ENCODE results near the gene MAP7D1. TPM values are rescaled to one million over a fixed set of nuclear protein-coding genes. Genes with fewer than 3 reads are reported as not detected.

MAP7D1 gene
- total and polyA plus RNA-seq, 2 of the 13 experiments (the other 11 are each of a cell fraction or from before 2014, with no cell fraction given), result 5.6 to 7.2 TPM

DNA sequence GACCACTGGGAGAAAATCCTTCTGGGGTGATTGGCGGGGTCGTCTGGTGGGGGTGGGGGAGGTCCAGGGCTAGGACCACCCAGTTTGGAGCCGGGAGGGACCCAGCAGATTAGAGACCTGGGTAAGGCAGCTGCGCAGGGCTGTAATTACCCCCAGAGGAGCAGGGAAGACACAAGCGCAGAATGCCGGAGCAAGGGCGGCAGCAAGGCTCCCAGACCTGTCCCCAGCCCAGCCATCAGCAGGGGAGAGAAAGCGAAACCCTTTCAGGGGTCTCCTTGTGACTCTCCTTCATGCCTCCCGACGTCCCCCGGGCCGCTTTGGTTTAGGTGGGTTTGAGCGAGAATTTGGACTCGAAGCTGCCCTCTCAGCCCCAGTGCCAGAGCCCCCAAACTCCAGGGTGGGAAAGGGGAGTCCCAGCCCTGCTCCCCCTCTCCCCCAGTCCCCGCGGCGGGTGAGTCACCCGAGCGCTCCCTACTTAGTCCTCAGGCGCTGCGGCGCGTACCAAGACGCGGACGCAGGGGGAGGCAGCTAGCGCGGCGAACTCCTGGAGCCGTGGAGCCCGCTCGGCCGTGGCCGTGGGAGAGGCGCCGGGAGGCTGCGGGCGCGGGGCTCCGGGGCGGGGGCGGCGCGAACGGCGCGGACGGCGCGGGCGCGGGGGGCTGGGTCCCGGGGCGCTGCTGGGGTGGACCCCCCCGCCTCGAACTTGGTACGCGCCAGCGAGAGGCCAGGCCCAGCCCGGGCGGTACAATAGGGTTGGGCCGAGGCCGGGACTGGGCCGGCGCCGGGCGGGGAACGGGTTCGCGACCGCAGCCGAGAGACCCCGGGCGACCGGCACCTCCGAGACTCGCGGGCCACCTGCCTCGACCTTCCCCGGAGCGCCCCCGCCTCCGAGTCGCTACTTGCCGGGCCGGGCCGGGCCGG, at the start of gene MAP7D1 (continued):
- TF ChIP-seq, protein P1, sequence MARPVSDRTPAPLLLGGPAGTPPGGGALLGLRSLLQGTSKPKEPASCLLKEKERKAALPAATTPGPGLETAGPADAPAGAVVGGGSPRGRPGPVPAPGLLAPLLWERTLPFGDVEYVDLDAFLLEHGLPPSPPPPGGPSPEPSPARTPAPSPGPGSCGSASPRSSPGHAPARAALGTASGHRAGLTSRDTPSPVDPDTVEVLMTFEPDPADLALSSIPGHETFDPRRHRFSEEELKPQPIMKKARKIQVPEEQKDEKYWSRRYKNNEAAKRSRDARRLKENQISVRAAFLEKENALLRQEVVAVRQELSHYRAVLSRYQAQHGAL (CRISPR knock-in tag; IDR thresholded peaks at IDR 0.05; ENCODE audit: not compliant biosample characterization), result no peak
- TF ChIP-seq, protein P2, sequence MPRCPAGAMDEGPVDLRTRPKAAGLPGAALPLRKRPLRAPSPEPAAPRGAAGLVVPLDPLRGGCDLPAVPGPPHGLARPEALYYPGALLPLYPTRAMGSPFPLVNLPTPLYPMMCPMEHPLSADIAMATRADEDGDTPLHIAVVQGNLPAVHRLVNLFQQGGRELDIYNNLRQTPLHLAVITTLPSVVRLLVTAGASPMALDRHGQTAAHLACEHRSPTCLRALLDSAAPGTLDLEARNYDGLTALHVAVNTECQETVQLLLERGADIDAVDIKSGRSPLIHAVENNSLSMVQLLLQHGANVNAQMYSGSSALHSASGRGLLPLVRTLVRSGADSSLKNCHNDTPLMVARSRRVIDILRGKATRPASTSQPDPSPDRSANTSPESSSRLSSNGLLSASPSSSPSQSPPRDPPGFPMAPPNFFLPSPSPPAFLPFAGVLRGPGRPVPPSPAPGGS (CRISPR knock-in tag; IDR thresholded peaks at IDR 0.05), result no peak
- 0 out of 2 replicates have a peak, but pooled peaks have one; percentile 21 for TF ChIP-seq ARNT2 (CRISPR knock-in tag; IDR thresholded peaks at IDR 0.05; ENCODE audit: low read depth)
- TF ChIP-seq, protein P3, sequence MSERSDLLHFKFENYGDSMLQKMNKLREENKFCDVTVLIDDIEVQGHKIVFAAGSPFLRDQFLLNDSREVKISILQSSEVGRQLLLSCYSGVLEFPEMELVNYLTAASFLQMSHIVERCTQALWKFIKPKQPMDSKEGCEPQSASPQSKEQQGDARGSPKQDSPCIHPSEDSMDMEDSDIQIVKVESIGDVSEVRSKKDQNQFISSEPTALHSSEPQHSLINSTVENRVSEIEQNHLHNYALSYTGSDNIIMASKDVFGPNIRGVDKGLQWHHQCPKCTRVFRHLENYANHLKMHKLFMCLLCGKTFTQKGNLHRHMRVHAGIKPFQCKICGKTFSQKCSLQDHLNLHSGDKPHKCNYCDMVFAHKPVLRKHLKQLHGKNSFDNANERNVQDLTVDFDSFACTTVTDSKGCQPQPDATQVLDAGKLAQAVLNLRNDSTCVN (CRISPR knock-in tag; IDR thresholded peaks at IDR 0.05; ENCODE audit: borderline replicate concordance), result no peak
- TF ChIP-seq SAP130 (CRISPR knock-in tag; IDR thresholded peaks at IDR 0.05; ENCODE audit: low read depth), result 0 out of 2 replicates have a peak, but pooled peaks have one; percentile 42
- no peak for TF ChIP-seq GATAD1 (CRISPR knock-in tag; IDR thresholded peaks at IDR 0.05)
- peak; percentile 89 for TF ChIP-seq JUND (CRISPR knock-in tag; IDR thresholded peaks at IDR 0.05)
- TF ChIP-seq CBFB (CRISPR knock-in tag; IDR thresholded peaks at IDR 0.05), result no peak
- TF ChIP-seq, protein P4, sequence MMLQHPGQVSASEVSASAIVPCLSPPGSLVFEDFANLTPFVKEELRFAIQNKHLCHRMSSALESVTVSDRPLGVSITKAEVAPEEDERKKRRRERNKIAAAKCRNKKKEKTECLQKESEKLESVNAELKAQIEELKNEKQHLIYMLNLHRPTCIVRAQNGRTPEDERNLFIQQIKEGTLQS (CRISPR knock-in tag; IDR thresholded peaks at IDR 0.05), result peak; percentile 84
- 0 out of 2 replicates have a peak, but pooled peaks have one; percentile 17 for TF ChIP-seq RARA (CRISPR knock-in tag; IDR thresholded peaks at IDR 0.05)
- no peak for TF ChIP-seq SUZ12 (IDR thresholded peaks at IDR 0.05; ENCODE audit: low read depth, low read length)
- TF ChIP-seq, protein P5, sequence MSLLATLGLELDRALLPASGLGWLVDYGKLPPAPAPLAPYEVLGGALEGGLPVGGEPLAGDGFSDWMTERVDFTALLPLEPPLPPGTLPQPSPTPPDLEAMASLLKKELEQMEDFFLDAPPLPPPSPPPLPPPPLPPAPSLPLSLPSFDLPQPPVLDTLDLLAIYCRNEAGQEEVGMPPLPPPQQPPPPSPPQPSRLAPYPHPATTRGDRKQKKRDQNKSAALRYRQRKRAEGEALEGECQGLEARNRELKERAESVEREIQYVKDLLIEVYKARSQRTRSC (CRISPR knock-in tag; IDR thresholded peaks at IDR 0.05; ENCODE audit: low read depth), result no peak
- TF ChIP-seq, protein P6, sequence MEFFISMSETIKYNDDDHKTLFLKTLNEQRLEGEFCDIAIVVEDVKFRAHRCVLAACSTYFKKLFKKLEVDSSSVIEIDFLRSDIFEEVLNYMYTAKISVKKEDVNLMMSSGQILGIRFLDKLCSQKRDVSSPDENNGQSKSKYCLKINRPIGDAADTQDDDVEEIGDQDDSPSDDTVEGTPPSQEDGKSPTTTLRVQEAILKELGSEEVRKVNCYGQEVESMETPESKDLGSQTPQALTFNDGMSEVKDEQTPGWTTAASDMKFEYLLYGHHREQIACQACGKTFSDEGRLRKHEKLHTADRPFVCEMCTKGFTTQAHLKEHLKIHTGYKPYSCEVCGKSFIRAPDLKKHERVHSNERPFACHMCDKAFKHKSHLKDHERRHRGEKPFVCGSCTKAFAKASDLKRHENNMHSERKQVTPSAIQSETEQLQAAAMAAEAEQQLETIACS (CRISPR knock-in tag; IDR thresholded peaks at IDR 0.05), result no peak
- peak in 1 of 2 experiments; percentile 81; a peak in 2 of 4 replicates for TF ChIP-seq POLR2A (IDR thresholded peaks at IDR 0.05; ENCODE audit: insufficient read depth in 1 of 2, low read depth in 2 of 2, low read length in 2 of 2)
- peak; percentile 85; the same call in 1 of the 2 replicates for TF ChIP-seq ZBTB7B (CRISPR knock-in tag; IDR thresholded peaks at IDR 0.05)
- no peak for TF ChIP-seq FOXO1 (CRISPR knock-in tag; IDR thresholded peaks at IDR 0.05)
- no peak for TF ChIP-seq ZNF296 (CRISPR knock-in tag; conservative IDR thresholded peaks at IDR 0.05)
- TF ChIP-seq RFXANK (CRISPR knock-in tag; IDR thresholded peaks at IDR 0.05), result no peak
- TF ChIP-seq HMGA1 (CRISPR knock-in tag; conservative IDR thresholded peaks at IDR 0.05), result no peak
- no peak for TF ChIP-seq BRCA1 (CRISPR knock-in tag; IDR thresholded peaks at IDR 0.05)
- TF ChIP-seq ZNF3 (CRISPR knock-in tag; IDR thresholded peaks at IDR 0.05), result no peak
- TF ChIP-seq SPEN (CRISPR knock-in tag; IDR thresholded peaks at IDR 0.05; ENCODE audit: low read depth), result peak; percentile 27; the same call in 1 of the 2 replicates
